Osteoblast (primary cell): Measurements from ENCODE around the gene CCDC142. TPM values are rescaled to one million over a fixed set of nuclear protein-coding genes. Genes with fewer than 3 reads are reported as not detected.

Experiments
- DNase-seq: peaks from one replicate; pipeline ENCODE4 v3.0.0; 2011; ENCODE audit warnings: low spot score, mixed read lengths; ENCODE audit not compliant: insufficient read length; ENCODE audit errors: missing footprints
- H2AFZ ChIP-seq: 2 replicates; pipeline ENCODE4 v1.6.0; 2011; ENCODE audit warnings: mild to moderate bottlenecking, low read length
- H3K27ac ChIP-seq: 2 replicates; pipeline ENCODE4 v1.5.1; 2011; ENCODE audit warnings: mild to moderate bottlenecking, low read depth, low read length, moderate library complexity
- H3K27me3 ChIP-seq: 2 replicates; pipeline ENCODE4 v1.6.0; 2012; ENCODE audit warnings: mild to moderate bottlenecking, control low read depth, inconsistent platforms, low read length, moderate library complexity; ENCODE audit not compliant: insufficient read depth
- H3K36me3 ChIP-seq: 2 replicates; pipeline ENCODE4 v1.5.1; 2011; ENCODE audit warnings: mild to moderate bottlenecking, low read length, control low read depth, moderate library complexity; ENCODE audit not compliant: insufficient read depth
- H3K4me1 ChIP-seq: 2 replicates; pipeline ENCODE4 v1.5.1; 2011; ENCODE audit warnings: mild to moderate bottlenecking, low read length, control low read depth, moderate library complexity; ENCODE audit not compliant: insufficient read depth
- H3K4me2 ChIP-seq: 2 replicates; pipeline ENCODE4 v1.6.0; 2011; ENCODE audit warnings: mild to moderate bottlenecking, low read length; ENCODE audit not compliant: insufficient read depth
- H3K4me3 ChIP-seq: fragments of 200-600 bp; sonication (generic); 3 replicates; pipeline ENCODE4 v1.5.1; 2012; ENCODE audit warnings: mild to moderate bottlenecking, low read length, inconsistent platforms; ENCODE audit not compliant: insufficient read depth
- H3K79me2 ChIP-seq: 2 replicates; pipeline ENCODE4 v1.6.0; 2012; ENCODE audit warnings: mild to moderate bottlenecking, low read length, control low read depth, inconsistent platforms; ENCODE audit not compliant: insufficient read depth
- H3K9me3 ChIP-seq: 2 replicates; pipeline ENCODE4 v1.5.1; 2011; ENCODE audit warnings: low read depth, low read length, control low read depth
- H4K20me1 ChIP-seq: 2 replicates; pipeline ENCODE4 v1.6.0; 2012; ENCODE audit warnings: mild to moderate bottlenecking, low read length, control low read depth; ENCODE audit not compliant: insufficient read depth
- total RNA-seq: library from RNA; depleted of rRNA; stranded (reverse); fragments of >200 nt; gene quantifications from 2 replicates; pipeline ENCODE4 v1.2.3, GENCODE V29; 2012
- TF ChIP-seq, protein P1 (sequence below): IDR thresholded peaks from 2 replicates; pipeline ENCODE4 v1.5.1; 2011; ENCODE audit warnings: mild to moderate bottlenecking, low read depth, low read length, moderate library complexity; ENCODE audit errors: extremely low read depth

Gene CCDC142
- total RNA-seq, 1 donor: 32.6 TPM

DNA sequence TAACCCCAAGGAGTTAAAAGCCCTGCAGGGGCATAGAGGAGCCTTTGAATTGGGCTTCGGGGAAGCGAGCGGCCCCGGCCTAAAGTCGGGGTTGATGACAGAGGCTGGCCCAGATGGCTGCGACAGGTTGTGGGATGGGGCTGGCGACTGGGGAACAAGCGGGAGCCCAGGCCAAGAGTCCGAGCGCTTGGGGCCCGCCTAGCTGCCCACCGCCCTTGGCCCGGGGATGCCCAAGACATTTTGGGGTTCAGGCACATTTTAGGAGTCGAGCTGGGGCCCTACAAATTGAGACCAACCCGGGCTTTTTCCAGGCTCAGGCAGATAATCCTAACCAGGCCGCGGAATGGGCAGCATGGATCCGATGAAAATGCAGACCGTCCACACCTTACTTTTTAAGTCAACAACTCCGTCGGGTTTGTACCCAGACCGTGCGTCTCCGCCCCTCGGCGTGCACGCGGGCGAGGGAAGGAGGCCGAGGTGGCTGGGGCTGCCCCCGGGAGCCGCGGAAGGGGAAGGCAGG, 41.6 kb downstream of the CCDC142 start:
- Histone ChIP-seq H3K79me2 (peaks cover 26% of the 10 kb centered on the region), H4K20me1 (peaks cover 5% of the 10 kb centered on the region), H3K36me3 (no peaks in the 10 kb centered on the region), H2AFZ (no peak overlapping the region), H3K4me2 (peak overlapping the region; percentile 95), H3K9me3 (no peaks in the 10 kb centered on the region), H3K27ac (no peak overlapping the region), H3K4me1 (peaks cover 25% of the 10 kb centered on the region), H3K27me3 (peaks cover 16% of the 10 kb centered on the region), H3K4me3 (no peak overlapping the region)
- peak; percentile 80 for DNase-seq
- TF ChIP-seq, protein P1, sequence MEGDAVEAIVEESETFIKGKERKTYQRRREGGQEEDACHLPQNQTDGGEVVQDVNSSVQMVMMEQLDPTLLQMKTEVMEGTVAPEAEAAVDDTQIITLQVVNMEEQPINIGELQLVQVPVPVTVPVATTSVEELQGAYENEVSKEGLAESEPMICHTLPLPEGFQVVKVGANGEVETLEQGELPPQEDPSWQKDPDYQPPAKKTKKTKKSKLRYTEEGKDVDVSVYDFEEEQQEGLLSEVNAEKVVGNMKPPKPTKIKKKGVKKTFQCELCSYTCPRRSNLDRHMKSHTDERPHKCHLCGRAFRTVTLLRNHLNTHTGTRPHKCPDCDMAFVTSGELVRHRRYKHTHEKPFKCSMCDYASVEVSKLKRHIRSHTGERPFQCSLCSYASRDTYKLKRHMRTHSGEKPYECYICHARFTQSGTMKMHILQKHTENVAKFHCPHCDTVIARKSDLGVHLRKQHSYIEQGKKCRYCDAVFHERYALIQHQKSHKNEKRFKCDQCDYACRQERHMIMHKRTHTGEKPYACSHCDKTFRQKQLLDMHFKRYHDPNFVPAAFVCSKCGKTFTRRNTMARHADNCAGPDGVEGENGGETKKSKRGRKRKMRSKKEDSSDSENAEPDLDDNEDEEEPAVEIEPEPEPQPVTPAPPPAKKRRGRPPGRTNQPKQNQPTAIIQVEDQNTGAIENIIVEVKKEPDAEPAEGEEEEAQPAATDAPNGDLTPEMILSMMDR: no peak

DNA sequence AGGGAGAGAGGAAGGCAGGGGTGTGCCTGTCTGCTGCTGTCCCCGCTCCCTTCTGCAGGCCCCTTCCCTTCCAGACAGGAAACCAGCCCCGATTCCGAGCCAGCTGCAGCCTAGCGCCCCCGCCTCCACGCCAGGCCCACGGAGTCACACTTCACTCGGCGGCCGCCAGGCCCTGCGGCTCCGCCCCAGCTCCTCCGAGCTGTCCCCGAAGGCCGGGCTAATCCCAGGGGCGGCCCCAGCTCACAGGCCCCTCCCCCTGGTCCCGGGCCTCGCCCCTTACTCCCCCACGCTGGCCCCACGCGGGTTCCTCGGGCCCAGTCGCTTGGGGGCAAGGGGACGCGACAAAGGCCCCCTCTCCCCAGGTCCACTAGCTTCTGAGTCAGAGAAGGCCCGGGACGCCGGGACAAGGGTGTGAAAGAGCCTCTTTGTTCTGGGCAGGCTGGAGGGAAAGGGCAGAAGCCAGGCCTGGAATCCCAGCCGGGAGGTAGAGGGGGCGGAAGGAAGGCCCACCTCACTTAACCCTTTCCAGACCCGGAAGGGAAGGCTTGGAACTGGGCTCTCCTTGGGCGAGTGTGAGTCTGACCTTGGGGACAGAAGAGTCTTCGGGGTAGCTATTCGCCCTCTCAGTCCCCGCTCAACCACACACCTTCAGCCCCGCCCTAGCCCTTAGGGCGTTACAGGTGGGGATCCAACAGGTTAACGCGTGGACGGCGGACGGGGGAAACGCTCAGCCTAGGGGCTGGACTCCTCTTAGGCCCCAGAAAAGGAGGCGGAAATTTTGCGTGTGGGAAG, 42.2 kb downstream of the CCDC142 start:
- TF ChIP-seq, protein P1: no peak
- Histone ChIP-seq H3K9me3 (no peaks in the 10 kb centered on the region), H3K4me2 (peak overlapping the region; percentile 95), H4K20me1 (peaks cover 5% of the 10 kb centered on the region), H3K27ac (peak overlapping the region; percentile 50), H3K4me1 (peaks cover 25% of the 10 kb centered on the region), H3K36me3 (no peaks in the 10 kb centered on the region), H2AFZ (peak overlapping the region; percentile 91), H3K27me3 (peaks cover 16% of the 10 kb centered on the region), H3K79me2 (peaks cover 26% of the 10 kb centered on the region), H3K4me3 (peak overlapping the region; percentile 79)
- DNase-seq: peak; percentile 100

DNA sequence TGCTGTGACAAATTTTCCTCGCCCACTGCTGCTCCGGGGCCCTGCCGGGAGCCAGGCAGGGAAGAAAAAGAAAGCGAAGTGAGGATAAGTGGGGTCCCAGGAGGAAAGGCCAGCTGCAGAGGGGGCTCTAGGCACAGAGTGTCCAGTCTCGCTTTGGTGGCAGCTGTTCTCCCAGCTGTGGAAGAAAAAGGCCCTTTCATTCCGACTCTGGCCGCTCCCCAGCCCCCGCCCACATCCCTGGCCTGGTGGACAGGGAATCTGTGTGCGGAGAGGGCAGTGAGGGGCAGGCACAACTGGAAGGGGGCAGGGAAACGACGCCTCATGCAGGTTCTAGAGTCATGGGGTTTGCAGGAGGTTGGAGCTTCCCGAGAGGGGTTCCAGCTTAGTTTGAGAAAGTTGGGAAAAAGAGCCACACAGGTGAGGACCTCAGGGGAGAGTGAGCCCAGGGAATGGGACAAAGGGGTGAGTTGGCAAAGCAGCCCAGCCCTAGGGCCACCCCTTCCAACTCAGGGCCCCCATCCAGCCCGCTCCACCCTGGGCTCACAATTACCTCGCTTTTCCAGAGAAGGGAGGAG, 42.9 kb downstream of the CCDC142 start:
- TF ChIP-seq, protein P1: no peak
- peak overlapping the region; percentile 91 for H2AFZ ChIP-seq
- DNase-seq: peak; percentile 97
- peak overlapping the region; percentile 95 for H3K4me2 ChIP-seq
- H3K4me3 ChIP-seq: peak overlapping the region; percentile 79
- peak overlapping the region; percentile 50 for H3K27ac ChIP-seq
- peaks cover 26% of the 10 kb centered on the region for H3K79me2 ChIP-seq
- peaks cover 5% of the 10 kb centered on the region for H4K20me1 ChIP-seq
- peaks cover 24% of the 10 kb centered on the region for H3K4me1 ChIP-seq
- H3K36me3 ChIP-seq: no peaks in the 10 kb centered on the region
- H3K9me3 ChIP-seq: no peaks in the 10 kb centered on the region
- peaks cover 16% of the 10 kb centered on the region for H3K27me3 ChIP-seq

DNA sequence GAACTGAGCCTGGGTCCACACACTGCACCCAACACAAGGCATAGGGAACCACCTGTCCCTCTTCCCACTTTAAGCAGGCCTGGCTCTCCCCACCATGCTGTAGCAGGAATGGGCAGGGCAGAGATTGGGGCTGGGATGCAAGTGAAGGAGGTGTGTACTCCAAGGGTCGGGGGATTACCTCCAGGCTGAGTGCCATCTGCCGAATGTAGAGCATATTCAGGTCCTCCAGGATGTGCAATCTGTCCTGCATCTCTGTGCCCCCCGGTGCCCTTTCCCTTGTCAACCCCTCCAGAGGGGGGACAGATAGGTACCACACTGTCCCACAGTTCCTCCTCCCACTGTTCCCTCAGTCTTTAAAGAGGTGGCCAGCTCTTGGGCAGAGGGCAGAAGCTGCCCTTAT, 43.4 kb downstream of the CCDC142 start:
- peaks cover 16% of the 10 kb centered on the region for H3K27me3 ChIP-seq
- TF ChIP-seq, protein P1: no peak
- H3K27ac ChIP-seq: peak overlapping the region; percentile 50
- H3K79me2 ChIP-seq: peaks cover 26% of the 10 kb centered on the region
- no peaks in the 10 kb centered on the region for H3K36me3 ChIP-seq
- peak overlapping the region; percentile 91 for H2AFZ ChIP-seq
- peak overlapping the region; percentile 79 for H3K4me3 ChIP-seq
- no peak for DNase-seq
- peak overlapping the region; percentile 95 for H3K4me2 ChIP-seq
- peaks cover 5% of the 10 kb centered on the region for H4K20me1 ChIP-seq
- peaks cover 19% of the 10 kb centered on the region for H3K4me1 ChIP-seq
- H3K9me3 ChIP-seq: no peaks in the 10 kb centered on the region
